A673 (cell line): ENCODE measurements around the gene C1orf198.

ENCODE experiments used
- CTCF ChIP-seq: fragments of 300-800, 200-600 bp; sonication (generic); conservative IDR thresholded peaks from 2 replicates; pipeline ENCODE4 v1.5.1; 2017; ENCODE audit warnings: low read depth, mild to moderate bottlenecking, antibody characterized with exemption, low read length, moderate library complexity, mixed read lengths
- EZH2 ChIP-seq: fragments of 200-600 bp; sonication (generic); IDR thresholded peaks from 2 replicates; pipeline ENCODE4 v1.6.1; 2017; ENCODE audit warnings: borderline replicate concordance, low read depth, mild to moderate bottlenecking, mixed read lengths, antibody characterized with exemption, low read length; ENCODE audit not compliant: poor library complexity, severe bottlenecking

GRCh38 chr1:230819976-230820375 is 48.3 kb downstream of the C1orf198 start:
- TF ChIP-seq CTCF (no peak), EZH2 (no peak)
